WTC11 (cell line): ENCODE data around the gene GALNT15.

ENCODE experiments used
- ATF6 ChIP-seq: sonication (generic); formaldehyde crosslinking; IDR thresholded peaks from 2 replicates; pipeline ENCODE4 v1.8.1; 2023; ENCODE audit warnings: mild to moderate bottlenecking, missing genetic modification reagents
- CBFB ChIP-seq: sonication (generic); formaldehyde crosslinking; IDR thresholded peaks from 2 replicates; pipeline ENCODE4 v1.8.1; 2022; ENCODE audit warnings: mild to moderate bottlenecking, low read depth, missing genetic modification reagents
- ETV6 ChIP-seq: sonication (generic); formaldehyde crosslinking; IDR thresholded peaks from 2 replicates; pipeline ENCODE4 v1.8.1; 2022; ENCODE audit warnings: mild to moderate bottlenecking, missing genetic modification reagents
- GRHL2 ChIP-seq: fragments of 250-450 bp; sonication (Bioruptor Pico); IDR thresholded peaks from 2 replicates; pipeline ENCODE4 v1.8.0; 2022; ENCODE audit warnings: mild to moderate bottlenecking, moderate library complexity; ENCODE audit not compliant: insufficient replicate concordance, severe bottlenecking
- MAX ChIP-seq: sonication (generic); formaldehyde crosslinking; IDR thresholded peaks from 2 replicates; pipeline ENCODE4 v1.8.0; 2022; ENCODE audit warnings: mild to moderate bottlenecking, missing genetic modification reagents
- NFYB ChIP-seq: sonication (generic); formaldehyde crosslinking; conservative IDR thresholded peaks from 2 replicates; pipeline ENCODE4 v1.8.0; 2022; ENCODE audit warnings: low read depth, missing genetic modification reagents
- RELA ChIP-seq: sonication (generic); formaldehyde crosslinking; IDR thresholded peaks from 2 replicates; pipeline ENCODE4 v1.8.1; 2022; ENCODE audit warnings: missing genetic modification reagents, mild to moderate bottlenecking, borderline replicate concordance
- TF ChIP-seq, protein P1 (sequence below): sonication (generic); formaldehyde crosslinking; IDR thresholded peaks from 2 replicates; pipeline ENCODE4 v1.8.1; 2023; ENCODE audit warnings: mild to moderate bottlenecking, missing genetic modification reagents, moderate library complexity
- TF ChIP-seq, protein P2 (sequence below): sonication (generic); formaldehyde crosslinking; IDR thresholded peaks from 2 replicates; pipeline ENCODE4 v1.8.0; 2022; ENCODE audit warnings: mild to moderate bottlenecking, missing genetic modification reagents
- TF ChIP-seq, protein P3 (sequence below): fragments of 200-600 bp; IDR thresholded peaks from 2 replicates; pipeline ENCODE4 v1.8.0; 2022; ENCODE audit warnings: antibody characterized with exemption
- TF ChIP-seq, protein P4 (sequence below): sonication (generic); formaldehyde crosslinking; conservative IDR thresholded peaks from 2 replicates; pipeline ENCODE4 v1.8.1; 2022; ENCODE audit warnings: mild to moderate bottlenecking, missing genetic modification reagents

DNA sequence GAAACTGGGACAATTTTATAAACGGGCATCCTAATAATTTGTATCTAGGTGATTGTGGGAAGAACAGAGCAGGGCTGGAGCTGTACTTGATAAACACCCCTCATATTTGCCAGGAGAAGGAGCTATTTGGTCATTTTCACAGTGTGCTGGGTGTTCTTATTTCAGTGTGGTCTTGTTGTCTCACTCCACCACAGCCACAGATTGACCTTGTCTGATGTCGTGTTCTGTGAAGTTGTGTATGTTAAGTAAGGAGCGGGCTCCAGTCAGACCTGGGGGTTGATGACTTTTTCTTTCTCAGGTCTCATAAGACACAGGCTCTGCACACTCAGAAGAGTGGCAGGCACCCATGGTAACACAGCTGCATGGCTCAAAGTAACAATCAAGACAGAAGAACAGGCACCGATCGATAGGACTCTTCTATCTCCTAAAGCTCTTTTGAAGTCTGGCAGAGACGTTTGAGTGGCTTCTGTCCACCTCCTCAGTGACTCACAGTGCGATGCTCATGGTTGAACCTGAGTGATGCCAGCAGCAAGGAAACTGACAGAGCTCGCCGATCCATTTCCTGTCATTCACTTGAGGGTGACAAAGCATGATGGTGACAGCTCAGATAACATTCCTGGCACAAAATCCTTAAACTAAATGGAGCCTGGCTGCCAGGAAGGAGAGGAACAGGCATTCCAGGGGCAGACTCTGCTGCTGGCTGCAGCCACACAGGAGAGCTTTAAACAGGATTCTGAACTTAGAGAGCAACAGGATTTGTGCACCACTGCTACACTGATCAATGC lies 69.4 kb downstream of the GALNT15 start:
- TF ChIP-seq, protein P1, sequence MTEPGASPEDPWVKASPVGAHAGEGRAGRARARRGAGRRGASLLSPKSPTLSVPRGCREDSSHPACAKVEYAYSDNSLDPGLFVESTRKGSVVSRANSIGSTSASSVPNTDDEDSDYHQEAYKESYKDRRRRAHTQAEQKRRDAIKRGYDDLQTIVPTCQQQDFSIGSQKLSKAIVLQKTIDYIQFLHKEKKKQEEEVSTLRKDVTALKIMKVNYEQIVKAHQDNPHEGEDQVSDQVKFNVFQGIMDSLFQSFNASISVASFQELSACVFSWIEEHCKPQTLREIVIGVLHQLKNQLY (CRISPR knock-in tag): no peak
- TF ChIP-seq, protein P2, sequence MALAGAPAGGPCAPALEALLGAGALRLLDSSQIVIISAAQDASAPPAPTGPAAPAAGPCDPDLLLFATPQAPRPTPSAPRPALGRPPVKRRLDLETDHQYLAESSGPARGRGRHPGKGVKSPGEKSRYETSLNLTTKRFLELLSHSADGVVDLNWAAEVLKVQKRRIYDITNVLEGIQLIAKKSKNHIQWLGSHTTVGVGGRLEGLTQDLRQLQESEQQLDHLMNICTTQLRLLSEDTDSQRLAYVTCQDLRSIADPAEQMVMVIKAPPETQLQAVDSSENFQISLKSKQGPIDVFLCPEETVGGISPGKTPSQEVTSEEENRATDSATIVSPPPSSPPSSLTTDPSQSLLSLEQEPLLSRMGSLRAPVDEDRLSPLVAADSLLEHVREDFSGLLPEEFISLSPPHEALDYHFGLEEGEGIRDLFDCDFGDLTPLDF: no peak
- TF ChIP-seq MAX (no peak), CBFB (CRISPR knock-in tag) (no peak), ETV6 (no peak), RELA (CRISPR knock-in tag) (no peak), GRHL2 (CRISPR knock-in tag) (no peak), ATF6 (CRISPR knock-in tag) (no peak), NFYB (CRISPR knock-in tag) (no peak)
- TF ChIP-seq, protein P3, sequence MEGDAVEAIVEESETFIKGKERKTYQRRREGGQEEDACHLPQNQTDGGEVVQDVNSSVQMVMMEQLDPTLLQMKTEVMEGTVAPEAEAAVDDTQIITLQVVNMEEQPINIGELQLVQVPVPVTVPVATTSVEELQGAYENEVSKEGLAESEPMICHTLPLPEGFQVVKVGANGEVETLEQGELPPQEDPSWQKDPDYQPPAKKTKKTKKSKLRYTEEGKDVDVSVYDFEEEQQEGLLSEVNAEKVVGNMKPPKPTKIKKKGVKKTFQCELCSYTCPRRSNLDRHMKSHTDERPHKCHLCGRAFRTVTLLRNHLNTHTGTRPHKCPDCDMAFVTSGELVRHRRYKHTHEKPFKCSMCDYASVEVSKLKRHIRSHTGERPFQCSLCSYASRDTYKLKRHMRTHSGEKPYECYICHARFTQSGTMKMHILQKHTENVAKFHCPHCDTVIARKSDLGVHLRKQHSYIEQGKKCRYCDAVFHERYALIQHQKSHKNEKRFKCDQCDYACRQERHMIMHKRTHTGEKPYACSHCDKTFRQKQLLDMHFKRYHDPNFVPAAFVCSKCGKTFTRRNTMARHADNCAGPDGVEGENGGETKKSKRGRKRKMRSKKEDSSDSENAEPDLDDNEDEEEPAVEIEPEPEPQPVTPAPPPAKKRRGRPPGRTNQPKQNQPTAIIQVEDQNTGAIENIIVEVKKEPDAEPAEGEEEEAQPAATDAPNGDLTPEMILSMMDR: no peak
- TF ChIP-seq, protein P4, sequence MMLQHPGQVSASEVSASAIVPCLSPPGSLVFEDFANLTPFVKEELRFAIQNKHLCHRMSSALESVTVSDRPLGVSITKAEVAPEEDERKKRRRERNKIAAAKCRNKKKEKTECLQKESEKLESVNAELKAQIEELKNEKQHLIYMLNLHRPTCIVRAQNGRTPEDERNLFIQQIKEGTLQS (CRISPR knock-in tag): no peak
